ENCODE measurements around the gene CBX1.

GRCh38 chr17:48150597-48151001 lies 49.3 kb upstream of the CBX1 start:
- TF ChIP-seq, protein P1, sequence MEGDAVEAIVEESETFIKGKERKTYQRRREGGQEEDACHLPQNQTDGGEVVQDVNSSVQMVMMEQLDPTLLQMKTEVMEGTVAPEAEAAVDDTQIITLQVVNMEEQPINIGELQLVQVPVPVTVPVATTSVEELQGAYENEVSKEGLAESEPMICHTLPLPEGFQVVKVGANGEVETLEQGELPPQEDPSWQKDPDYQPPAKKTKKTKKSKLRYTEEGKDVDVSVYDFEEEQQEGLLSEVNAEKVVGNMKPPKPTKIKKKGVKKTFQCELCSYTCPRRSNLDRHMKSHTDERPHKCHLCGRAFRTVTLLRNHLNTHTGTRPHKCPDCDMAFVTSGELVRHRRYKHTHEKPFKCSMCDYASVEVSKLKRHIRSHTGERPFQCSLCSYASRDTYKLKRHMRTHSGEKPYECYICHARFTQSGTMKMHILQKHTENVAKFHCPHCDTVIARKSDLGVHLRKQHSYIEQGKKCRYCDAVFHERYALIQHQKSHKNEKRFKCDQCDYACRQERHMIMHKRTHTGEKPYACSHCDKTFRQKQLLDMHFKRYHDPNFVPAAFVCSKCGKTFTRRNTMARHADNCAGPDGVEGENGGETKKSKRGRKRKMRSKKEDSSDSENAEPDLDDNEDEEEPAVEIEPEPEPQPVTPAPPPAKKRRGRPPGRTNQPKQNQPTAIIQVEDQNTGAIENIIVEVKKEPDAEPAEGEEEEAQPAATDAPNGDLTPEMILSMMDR (IDR thresholded peaks at IDR 0.05), result no peak
- TF ChIP-seq POLR2AphosphoS5 (IDR thresholded peaks at IDR 0.05), result no peak

All from suprapubic skin (tissue), 3 donors.